Loucy (cell line): ENCODE results near the gene SMCO2.

Experiments
- EZH2phosphoT487 ChIP-seq: fragments of 200-600 bp; IDR thresholded peaks from 2 replicates; pipeline ENCODE4 v1.6.1; 2018; ENCODE audit warnings: antibody characterized with exemption, mild to moderate bottlenecking, moderate library complexity, borderline replicate concordance
- TF ChIP-seq, protein P1 (sequence below): fragments of 200-600 bp; sonication (generic); conservative IDR thresholded peaks from 2 replicates; pipeline ENCODE4 v1.5.1; 2014; ENCODE audit warnings: mild to moderate bottlenecking, antibody characterized with exemption, low read length

DNA sequence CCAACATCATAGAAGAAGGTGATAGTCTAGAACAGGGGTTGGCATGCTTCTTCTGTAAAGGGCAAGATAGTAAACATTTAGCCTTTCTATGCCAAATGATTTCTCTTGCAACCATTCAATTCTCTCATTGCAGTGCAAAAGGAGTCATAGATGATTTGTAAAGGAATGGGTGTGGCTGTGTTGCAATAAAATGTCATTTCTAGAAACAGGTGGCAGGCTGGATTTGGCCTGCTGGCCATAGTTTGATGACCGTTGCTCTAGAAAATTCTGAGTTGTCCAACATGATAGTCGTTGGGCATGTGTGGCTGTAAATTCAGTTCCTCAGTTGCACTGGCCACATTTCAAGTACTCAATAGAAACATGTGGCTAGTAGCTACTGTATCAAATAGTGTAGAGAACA is 21.7 kb downstream of the SMCO2 start:
- TF ChIP-seq, protein P1, sequence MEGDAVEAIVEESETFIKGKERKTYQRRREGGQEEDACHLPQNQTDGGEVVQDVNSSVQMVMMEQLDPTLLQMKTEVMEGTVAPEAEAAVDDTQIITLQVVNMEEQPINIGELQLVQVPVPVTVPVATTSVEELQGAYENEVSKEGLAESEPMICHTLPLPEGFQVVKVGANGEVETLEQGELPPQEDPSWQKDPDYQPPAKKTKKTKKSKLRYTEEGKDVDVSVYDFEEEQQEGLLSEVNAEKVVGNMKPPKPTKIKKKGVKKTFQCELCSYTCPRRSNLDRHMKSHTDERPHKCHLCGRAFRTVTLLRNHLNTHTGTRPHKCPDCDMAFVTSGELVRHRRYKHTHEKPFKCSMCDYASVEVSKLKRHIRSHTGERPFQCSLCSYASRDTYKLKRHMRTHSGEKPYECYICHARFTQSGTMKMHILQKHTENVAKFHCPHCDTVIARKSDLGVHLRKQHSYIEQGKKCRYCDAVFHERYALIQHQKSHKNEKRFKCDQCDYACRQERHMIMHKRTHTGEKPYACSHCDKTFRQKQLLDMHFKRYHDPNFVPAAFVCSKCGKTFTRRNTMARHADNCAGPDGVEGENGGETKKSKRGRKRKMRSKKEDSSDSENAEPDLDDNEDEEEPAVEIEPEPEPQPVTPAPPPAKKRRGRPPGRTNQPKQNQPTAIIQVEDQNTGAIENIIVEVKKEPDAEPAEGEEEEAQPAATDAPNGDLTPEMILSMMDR, result no peak
- no peak for TF ChIP-seq EZH2phosphoT487
